GM18519 (cell line): ENCODE results near the gene SLC1A7.

Experiments
- ATAC-seq: cut with Tn5 transposase; IDR thresholded peaks from one replicate; pipeline ENCODE4 v1.9.1; 2021; ENCODE audit warnings: mild to moderate bottlenecking, moderate library complexity; ENCODE audit not compliant: unreplicated experiment, low FRiP score

The SLC1A7 gene

GRCh38 chr1:53093451-53093754, 49.0 kb downstream of the SLC1A7 start:
- ATAC-seq = no peak

- ATAC-seq = no peak
Measured at GRCh38 chr1:53092659-53093450, 49.6 kb downstream of the SLC1A7 start.

- no peak for ATAC-seq
Measured at GRCh38 chr1:53091841-53092645, 50.4 kb downstream of the SLC1A7 start.

GRCh38 chr1:53090227-53091147, 52.0 kb downstream of the SLC1A7 start:
- ATAC-seq = no peak

- ATAC-seq = no peak
Measured at GRCh38 chr1:53089478-53090226, 52.8 kb downstream of the SLC1A7 start.

GRCh38 chr1:53088616-53089300, 53.7 kb downstream of the SLC1A7 start:
- no peak for ATAC-seq

- ATAC-seq = no peak
Measured at GRCh38 chr1:53087332-53088285, 54.8 kb downstream of the SLC1A7 start.

- no peak for ATAC-seq
Measured at GRCh38 chr1:53086491-53087070, 55.9 kb downstream of the SLC1A7 start.

GRCh38 chr1:53085405-53085804, 57.0 kb downstream of the SLC1A7 start:
- ATAC-seq = no peak

- no peak for ATAC-seq
Measured at GRCh38 chr1:53084589-53084971, 57.9 kb downstream of the SLC1A7 start.

GRCh38 chr1:53083636-53084588, 58.5 kb downstream of the SLC1A7 start:
- ATAC-seq = no peak

GRCh38 chr1:53082826-53083455, 59.5 kb downstream of the SLC1A7 start:
- no peak for ATAC-seq

- no peak for ATAC-seq
Measured at GRCh38 chr1:53081384-53082066, 60.9 kb downstream of the SLC1A7 start.

- ATAC-seq = no peak
Measured at GRCh38 chr1:53080769-53081168, 61.7 kb downstream of the SLC1A7 start.

GRCh38 chr1:53080041-53080440, 62.4 kb downstream of the SLC1A7 start:
- no peak for ATAC-seq

- ATAC-seq = no peak
Measured at GRCh38 chr1:53079251-53079650, 63.2 kb downstream of the SLC1A7 start.
